ENCODE results near the gene SPTA1.
"Not testable (repeated sequence)": the region's sequence is repeated elsewhere in the genome, so short reads cannot be mapped to it uniquely, and the experiment has no call there.

SPTA1 gene

DNA sequence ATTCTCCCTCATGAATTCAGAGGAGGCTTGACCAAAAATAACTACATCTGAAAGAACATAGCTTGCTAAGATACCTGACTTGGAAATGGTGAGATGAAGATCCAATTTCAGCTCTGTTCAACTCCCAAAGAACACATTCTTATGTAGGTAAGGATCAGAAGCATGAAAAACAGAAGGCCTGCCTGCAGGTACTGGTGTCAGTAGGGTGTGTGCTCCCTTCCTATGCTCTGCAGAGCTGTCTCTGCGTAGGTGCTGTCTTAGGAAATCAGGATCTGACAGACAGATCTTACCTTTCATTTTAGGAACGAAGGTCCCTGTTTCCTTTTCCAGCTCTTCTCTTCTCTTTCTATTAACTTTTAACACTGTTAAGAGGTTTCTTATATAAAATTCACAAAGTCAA, 19.6 kb upstream of the SPTA1 start:
- TF ChIP-seq CTCF (IDR thresholded peaks at IDR 0.05; ENCODE audit: low read depth, low read length): no peak
- no peak for DNase-seq (ENCODE audit: low read depth in 2 of 2)
- no peak overlapping the region for H3K4me3 ChIP-seq (replicated peaks in 1 of 2; ENCODE audit: low read depth in 2 of 2, low read length in 2 of 2)

DNA sequence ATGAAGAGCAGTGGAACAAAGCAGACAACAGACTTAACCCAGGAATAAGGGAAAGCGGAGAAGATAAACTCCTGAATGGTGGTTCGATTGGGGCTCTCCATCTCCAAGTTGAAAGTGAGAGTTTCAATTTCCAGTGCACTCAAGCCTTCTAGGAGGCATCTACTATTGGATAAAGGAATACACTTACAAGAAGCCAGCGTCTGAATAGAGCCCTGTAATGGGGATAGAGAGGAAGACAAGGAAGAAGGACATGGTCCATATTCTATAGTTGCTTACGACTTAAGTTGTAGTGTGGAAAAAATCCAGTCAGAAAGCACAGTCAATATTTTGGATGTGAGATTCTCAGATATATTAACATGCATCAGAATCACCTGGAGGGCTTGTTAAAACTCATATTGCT, 14.0 kb upstream of the SPTA1 start, which contains the start of gene OR6K2:
TSS of gene OR6K2 (minus strand) at position 101 of the 400 bp plus-strand sequence. CDS start at position 101, 0 bp downstream.
- no peak for DNase-seq (ENCODE audit: low read depth in 2 of 2)
- no peak for TF ChIP-seq CTCF (IDR thresholded peaks at IDR 0.05; ENCODE audit: low read depth, low read length)
- no peak within 1 kb of the TSS for H3K4me3 ChIP-seq (replicated peaks in 1 of 2; ENCODE audit: low read depth in 2 of 2, low read length in 2 of 2)

DNA sequence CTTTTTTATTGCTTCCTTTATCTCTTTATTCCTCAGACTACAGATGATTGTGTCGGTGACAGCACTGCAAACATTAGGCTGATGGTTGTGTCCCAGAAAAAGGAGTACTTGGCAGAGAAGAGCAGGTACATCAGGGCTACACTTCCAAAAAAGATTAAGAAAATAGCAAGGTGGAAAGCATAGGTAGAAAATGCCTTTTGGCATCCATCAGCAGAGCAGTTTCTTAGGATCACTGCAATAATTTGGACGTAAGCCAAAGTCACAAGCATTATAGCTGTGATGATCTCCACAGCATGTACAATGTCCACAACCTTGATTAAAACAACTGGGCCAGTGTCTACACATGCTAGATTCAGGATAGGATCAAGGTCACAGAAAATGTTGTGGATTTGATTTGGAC, 8.1 kb upstream of the SPTA1 start:
- DNase-seq (ENCODE audit: low read depth in 2 of 2): no peak
- no peak for TF ChIP-seq CTCF (IDR thresholded peaks at IDR 0.05; ENCODE audit: low read depth, low read length)
- no peak overlapping the region for H3K4me3 ChIP-seq (replicated peaks in 1 of 2; ENCODE audit: low read depth in 2 of 2, low read length in 2 of 2)

- no peak for DNase-seq (ENCODE audit: low read depth in 2 of 2)
- TF ChIP-seq CTCF (IDR thresholded peaks at IDR 0.05; ENCODE audit: low read depth, low read length): no peak
- H3K4me3 ChIP-seq (replicated peaks in 1 of 2; ENCODE audit: low read depth in 2 of 2, low read length in 2 of 2): no peak overlapping the region
Observed at GRCh38 chr1:158692356-158692755, 5.8 kb upstream of the SPTA1 start.

DNA sequence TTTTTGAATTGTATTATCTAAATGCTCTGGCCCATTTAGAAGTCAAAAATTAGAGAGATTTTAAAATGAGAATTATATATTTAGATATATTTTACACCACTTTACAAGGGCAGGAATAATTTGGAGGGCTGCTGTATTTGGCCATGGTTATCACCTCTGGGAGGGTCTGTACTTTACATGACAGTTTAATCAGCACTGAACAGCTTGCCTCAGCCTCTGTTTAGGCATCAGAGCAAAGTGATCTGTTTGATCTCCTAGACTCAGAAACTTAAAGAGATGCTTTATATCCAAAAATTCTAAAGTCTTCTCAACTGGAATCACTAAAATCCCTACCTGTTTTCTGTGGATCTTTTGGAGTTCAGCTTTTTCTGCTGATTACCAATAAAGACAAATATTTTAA, 5.4 kb upstream of the SPTA1 start:
- no peak overlapping the region for H3K4me3 ChIP-seq (replicated peaks in 1 of 2; ENCODE audit: low read depth in 2 of 2, low read length in 2 of 2)
- no peak for DNase-seq (ENCODE audit: low read depth in 2 of 2)
- TF ChIP-seq CTCF (IDR thresholded peaks at IDR 0.05; ENCODE audit: low read depth, low read length): no peak

DNA sequence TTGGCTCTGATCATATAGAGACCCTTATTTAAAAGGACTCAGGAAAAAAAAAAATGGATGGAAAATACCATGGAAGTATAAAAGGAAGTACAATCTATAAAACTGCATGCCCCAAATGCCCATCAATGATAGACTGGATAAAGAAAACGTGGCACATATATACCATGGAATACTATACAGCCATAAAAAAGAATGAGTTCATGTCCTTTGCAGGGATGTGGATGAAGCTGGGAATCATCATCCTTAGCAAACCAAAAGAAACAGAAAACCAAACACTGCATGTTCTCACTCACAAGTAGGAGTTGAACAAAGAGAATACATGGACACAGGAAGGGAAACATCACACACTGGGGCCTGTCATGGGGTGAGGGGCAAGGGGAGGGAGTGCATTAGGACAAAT, 4.6 kb upstream of the SPTA1 start:
- not testable (repeated sequence) for H3K4me3 ChIP-seq (replicated peaks in 1 of 2; ENCODE audit: low read depth in 2 of 2, low read length in 2 of 2); DNase-seq (ENCODE audit: low read depth in 2 of 2)

DNA sequence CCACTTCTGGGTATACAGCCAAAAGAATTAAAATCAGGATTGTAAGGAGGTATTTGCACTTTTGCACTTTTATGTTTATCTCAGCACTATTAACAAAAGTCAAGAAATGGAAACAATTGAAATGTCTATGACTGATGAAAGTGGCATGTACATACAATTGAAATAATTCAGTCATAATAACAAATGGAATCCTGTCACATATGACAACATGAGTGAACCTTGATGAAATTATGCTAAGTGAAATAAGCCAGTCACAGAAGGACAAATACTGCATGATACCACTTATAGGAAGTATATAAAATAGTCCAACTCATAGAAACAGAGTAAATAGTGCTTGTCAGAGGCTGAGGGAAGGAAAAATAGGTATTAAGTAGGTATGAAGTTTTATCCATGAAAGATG, 3.4 kb upstream of the SPTA1 start:
- no peak overlapping the region for H3K4me3 ChIP-seq (replicated peaks in 1 of 2; ENCODE audit: low read depth in 2 of 2, low read length in 2 of 2)
- no peak for TF ChIP-seq CTCF (IDR thresholded peaks at IDR 0.05; ENCODE audit: low read depth, low read length)
- DNase-seq (ENCODE audit: low read depth in 2 of 2): no peak

Measured in cardiac fibroblast (primary cell).